ACHN (cell line): Measurements from ENCODE around the gene SLC38A3.

Experiments used
- DNase-seq: peaks from one replicate; pipeline ENCODE4 v3.0.0-alpha.2; 2015
- in situ Hi-C: cut with HindIII; loops from 2 replicates; pipeline ENCODE4 v1.10.0; 2017; ENCODE audit warnings: low sequenced_read_pairs, low pct_ligation_motif_present, low pct_unique_long_range_greater_than_20kb

The SLC38A3 gene

GRCh38 chr3:50269977-50270413 lies 64.9 kb downstream of the SLC38A3 start:
- in situ Hi-C loops, result no loop called here
- peak; percentile 29 for DNase-seq

GRCh38 chr3:50270422-50271224 lies 65.6 kb downstream of the SLC38A3 start:
- no peak for DNase-seq
- in situ Hi-C loops, result no loop called here
